ENCODE measurements around the gene TANGO2. TPM values are rescaled to one million over a fixed set of nuclear protein-coding genes. Genes with fewer than 3 reads are reported as not detected.

Gene TANGO2
- total and polyA plus RNA-seq, 2 donors, result 13.6 to 25.5 TPM

DNA sequence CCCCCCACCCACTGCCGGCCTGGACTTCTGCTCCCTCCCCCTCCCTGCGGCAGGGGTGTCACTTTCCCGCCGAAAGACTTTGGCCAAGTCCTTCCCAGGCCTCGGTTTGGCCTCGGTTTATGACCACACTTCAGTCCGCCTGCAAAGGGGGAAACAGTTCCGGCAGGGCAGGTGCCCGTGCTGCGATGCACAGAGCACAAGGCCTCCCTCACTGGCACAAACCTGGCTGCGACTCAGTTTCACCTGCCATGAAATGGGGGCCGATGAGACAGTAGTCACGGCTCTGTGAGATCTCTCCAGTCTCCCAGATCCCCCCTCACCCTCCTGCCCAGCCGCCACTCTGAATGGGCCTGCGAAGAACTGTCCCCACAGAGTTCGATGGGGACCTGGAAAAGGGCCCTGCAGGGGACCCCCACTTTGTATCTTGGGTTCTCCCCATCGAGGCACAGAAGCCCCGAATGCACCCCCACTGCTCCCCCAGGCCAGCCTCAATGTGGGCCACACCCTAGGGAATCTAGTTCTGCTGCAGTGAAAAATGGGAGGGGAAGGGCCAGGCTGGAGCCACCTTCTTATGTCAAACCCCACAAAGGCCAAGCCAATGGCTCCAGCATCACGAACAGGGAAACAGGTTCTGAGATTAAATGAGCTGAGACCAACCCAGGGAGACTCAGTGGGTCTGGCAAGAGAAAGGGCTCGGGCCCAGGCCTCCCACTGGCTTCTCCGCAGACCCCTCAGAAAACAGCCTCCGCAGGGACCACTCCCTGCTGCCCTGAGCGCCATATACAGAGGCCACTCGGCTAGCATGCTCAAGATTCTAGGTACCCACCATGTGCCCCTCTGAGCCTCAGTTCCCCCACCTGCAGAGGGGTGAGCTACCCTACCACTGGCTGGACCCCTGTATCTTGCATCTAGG is 33.3 kb upstream of the TANGO2 start:
- H3K36me3 ChIP-seq (ENCODE audit: insufficient read depth), result no peaks in the 10 kb centered on the region
- WGBS, result 55% methylated on average over 24 of the region's 24 CpGs
- DNase-seq (ENCODE audit: extremely low spot score), result no peak
- no peak overlapping the region for H3K4me3 ChIP-seq (ENCODE audit: low read depth, low read length)
- H3K4me1 ChIP-seq (ENCODE audit: insufficient read depth), result no peaks in the 10 kb centered on the region
- no peak overlapping the region for H3K27ac ChIP-seq (ENCODE audit: low read depth)

DNA sequence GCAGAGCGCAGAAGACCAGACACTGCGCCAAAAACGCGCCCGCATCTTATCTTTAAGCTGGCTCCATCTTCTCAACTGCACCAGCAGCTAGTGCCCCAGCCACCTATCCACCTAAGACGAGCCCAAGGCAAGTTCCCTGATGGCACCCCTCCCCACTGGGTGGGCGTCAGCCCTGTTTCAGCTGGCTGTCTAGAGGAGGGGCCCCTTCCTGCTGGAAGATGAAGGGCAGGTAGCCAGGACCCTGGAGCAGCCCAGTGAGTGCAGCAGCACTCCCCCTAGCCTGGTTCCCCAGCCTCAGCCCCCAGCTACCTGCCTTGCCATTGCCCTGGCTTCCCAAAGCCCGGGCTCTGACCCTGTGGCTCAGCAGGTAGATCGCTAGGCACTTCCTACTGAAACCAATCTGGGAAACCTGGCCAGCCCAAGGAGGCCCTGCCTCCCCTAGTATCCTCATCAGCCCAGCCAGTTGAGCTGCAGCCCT is 32.5 kb upstream of the TANGO2 start:
- 92% methylated on average over 9 of the region's 9 CpGs for WGBS
- no peak for DNase-seq (ENCODE audit: extremely low spot score)
- no peaks in the 10 kb centered on the region for H3K4me1 ChIP-seq (ENCODE audit: insufficient read depth)
- H3K27ac ChIP-seq (ENCODE audit: low read depth), result no peak overlapping the region
- H3K4me3 ChIP-seq (ENCODE audit: low read depth, low read length), result no peak overlapping the region
- no peaks in the 10 kb centered on the region for H3K36me3 ChIP-seq (ENCODE audit: insufficient read depth)

DNA sequence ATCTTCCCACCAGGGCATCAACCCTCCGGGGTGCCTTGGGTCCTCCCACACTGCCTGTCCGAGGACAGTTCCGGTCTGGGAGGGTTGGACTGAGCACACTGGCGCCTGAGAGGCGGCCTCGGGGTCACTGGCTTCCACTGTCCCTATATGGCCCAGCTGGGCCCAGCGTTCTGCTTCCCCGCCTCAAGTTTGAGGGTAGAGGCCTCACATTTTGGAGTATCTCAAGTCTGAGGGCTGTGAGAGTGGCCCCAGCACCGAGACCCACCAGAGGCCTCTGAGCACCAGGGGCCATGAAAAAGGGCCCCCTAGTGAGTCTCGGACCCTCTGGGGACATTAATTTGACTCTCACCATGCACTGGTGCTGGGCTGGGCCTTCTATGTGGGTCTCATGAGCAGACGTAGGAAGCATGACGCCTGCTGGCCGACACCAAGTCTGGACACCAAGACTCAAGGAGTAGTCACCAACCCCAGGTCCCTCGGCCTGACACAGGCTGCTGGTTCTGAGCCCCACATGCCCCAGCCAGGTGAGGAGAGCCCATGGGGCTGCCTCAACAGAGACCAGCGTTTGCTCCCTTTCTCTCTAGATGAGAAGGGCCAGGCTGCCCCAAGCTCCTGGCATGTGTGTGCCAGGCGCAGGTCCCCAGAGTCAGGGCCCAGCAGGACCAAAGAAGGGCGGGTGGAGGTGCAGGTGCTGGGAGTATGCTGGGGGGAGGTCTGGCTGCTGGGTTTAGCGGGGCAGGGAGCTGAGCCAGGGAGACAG is 31.8 kb upstream of the TANGO2 start:
- no peak for DNase-seq (ENCODE audit: extremely low spot score)
- Histone ChIP-seq H3K27ac (ENCODE audit: low read depth) (no peak overlapping the region), H3K36me3 (ENCODE audit: insufficient read depth) (no peaks in the 10 kb centered on the region), H3K4me3 (ENCODE audit: low read depth, low read length) (no peak overlapping the region), H3K4me1 (ENCODE audit: insufficient read depth) (no peaks in the 10 kb centered on the region)
- WGBS, result 76% methylated on average over 18 of the region's 18 CpGs

DNA sequence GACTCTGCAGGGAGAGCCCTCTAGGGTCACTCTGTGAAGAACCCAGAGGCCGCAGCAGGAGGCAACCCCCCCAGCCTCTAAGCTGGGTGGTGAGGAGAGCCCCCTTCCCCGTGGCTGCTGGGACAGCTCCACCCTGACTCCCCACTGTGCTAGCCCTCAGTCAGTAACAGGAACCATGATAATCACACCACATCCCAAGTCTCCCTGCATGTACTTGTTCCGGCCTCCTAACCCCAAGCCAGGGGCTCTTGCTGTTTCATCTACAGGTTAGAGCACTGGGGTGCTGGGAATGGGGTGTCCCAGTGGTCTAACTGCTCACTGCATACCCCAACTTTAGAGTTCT is 31.2 kb upstream of the TANGO2 start:
- no peak overlapping the region for H3K27ac ChIP-seq (ENCODE audit: low read depth)
- WGBS, result 86% methylated on average over 3 of the region's 3 CpGs
- H3K36me3 ChIP-seq (ENCODE audit: insufficient read depth), result no peaks in the 10 kb centered on the region
- DNase-seq (ENCODE audit: extremely low spot score), result no peak
- no peak overlapping the region for H3K4me3 ChIP-seq (ENCODE audit: low read depth, low read length)
- no peaks in the 10 kb centered on the region for H3K4me1 ChIP-seq (ENCODE audit: insufficient read depth)

DNA sequence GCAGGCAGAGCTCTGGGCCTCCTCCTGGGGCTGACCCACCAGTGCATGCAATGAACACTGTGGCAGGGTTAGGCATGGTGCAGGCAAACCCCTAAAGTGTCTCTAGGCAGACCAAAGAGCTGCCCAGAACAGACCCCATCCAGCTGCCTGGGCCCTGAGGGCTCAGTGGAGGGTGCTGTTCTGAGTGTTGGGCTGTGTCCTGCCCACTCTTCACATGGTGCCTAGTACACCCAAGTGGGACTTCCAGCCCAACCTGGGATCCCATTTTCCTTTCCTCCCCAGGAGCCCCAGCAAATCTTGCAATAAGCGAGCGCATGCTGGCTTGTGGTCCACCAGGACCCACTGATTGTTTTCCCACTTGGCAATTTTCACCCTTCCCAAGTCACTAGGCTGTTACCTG is 30.7 kb upstream of the TANGO2 start:
- Histone ChIP-seq H3K4me1 (ENCODE audit: insufficient read depth) (no peaks in the 10 kb centered on the region), H3K27ac (ENCODE audit: low read depth) (no peak overlapping the region)
- whole genome bisulfite sequencing, result 50% methylated on average over 2 of the region's 2 CpGs

DNA sequence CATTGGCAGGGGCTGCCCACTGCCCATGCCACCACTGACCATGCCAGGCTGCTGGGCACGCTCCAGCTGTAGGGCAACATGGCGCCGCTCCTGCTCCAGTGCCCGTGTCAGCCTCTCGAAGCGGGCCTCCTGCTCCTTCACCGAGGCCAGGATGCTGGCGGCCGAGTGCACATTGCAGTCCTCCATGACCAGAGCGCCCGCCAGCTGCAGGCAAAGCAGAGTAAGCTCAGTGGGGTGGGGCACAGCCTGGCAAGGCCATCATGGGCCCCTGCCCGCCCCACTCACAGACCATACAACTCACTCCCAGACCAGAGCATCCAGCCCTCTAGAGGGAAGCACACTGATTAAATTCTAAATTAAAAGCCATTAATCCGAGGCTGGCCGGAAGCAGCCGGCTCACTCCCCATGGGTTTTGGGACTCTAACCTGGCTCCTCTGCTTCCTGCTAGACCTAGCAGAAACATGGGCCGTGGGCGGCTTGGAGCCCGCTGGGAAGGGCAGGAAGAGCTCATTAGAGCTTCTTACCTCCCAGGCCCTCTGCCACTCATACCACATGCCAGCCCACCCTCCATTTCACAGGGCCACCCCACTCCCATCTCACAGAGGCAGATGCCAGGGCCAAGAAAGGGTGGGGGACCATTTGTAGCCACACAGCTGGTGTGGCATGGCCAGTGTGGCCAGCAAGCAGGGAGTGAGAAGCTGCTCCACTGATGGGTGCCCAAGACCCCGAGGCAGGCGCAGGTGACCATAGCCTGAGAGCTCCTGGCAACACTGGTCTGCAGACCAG is 30.1 kb upstream of the TANGO2 start:
- no peaks in the 10 kb centered on the region for H3K4me1 ChIP-seq (ENCODE audit: insufficient read depth)
- H3K4me3 ChIP-seq (ENCODE audit: low read depth, low read length), result no peak overlapping the region
- 92% methylated on average over 20 of the region's 20 CpGs for WGBS
- no peak for DNase-seq (ENCODE audit: extremely low spot score)
- H3K36me3 ChIP-seq (ENCODE audit: insufficient read depth), result no peaks in the 10 kb centered on the region
- H3K27ac ChIP-seq (ENCODE audit: low read depth), result no peak overlapping the region

More for the DNA sequence above, 30.7 kb upstream of the TANGO2 start:
- H3K4me3 ChIP-seq (ENCODE audit: low read depth, low read length), result no peak overlapping the region
- H3K36me3 ChIP-seq (ENCODE audit: insufficient read depth), result no peaks in the 10 kb centered on the region
- DNase-seq (ENCODE audit: extremely low spot score), result no peak

DNA sequence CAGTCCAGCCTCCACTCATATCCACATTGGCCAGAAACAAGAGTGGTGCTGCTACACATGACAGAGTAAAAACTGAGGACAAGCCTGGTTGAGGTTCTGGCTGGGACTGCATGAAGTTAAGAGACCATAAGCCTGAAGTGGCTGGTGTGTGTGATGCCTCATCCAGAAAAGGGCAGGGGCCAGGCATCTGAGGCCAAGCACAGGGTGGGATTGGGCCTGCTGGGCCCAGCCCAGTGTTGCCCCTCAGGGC is 29.6 kb upstream of the TANGO2 start:
- no peaks in the 10 kb centered on the region for H3K4me1 ChIP-seq (ENCODE audit: insufficient read depth)
- no peak overlapping the region for H3K27ac ChIP-seq (ENCODE audit: low read depth)
- DNase-seq (ENCODE audit: extremely low spot score), result no peak
- H3K4me3 ChIP-seq (ENCODE audit: low read depth, low read length), result no peak overlapping the region
- no peaks in the 10 kb centered on the region for H3K36me3 ChIP-seq (ENCODE audit: insufficient read depth)

DNA sequence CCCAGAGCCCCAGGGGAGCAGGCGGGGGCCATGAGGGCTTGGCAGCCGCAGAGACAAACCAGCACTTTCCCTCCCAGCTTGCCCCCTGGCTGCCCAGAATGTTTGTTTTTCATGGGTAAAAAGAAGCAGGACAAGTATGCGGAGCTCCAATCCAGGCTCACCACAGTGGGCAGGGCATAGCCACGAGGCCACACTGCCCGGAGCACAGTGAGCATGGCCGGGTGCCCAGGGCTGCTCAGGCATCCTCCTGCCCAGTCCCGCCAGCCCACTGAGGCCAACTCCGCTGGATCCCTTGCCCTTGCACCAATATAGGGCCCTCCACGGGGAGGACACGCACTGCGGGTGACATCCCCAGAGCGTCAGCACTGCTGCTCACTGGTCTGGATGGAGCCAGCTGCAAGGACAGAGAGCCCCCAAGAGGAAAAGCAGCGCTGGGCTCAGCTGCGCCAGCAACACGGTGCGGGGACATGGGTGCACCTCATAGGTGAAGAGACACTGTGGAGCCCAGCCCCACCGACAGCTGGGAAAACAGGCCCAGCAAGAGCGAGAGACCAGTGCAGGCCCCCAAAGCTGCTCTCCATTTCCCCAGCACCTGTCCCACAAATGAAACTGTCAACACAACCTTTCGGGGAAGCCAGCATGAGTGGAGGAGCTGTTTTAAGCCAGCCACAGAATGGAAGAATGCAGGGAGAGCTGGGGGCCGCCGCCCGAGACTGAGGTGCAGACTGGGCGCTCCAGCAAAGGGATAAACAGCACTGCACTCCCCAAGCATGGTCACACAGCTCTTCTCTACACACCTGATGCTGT is 29.1 kb upstream of the TANGO2 start:
- H3K36me3 ChIP-seq (ENCODE audit: insufficient read depth), result no peaks in the 10 kb centered on the region
- H3K27ac ChIP-seq (ENCODE audit: low read depth), result no peak overlapping the region
- no peak for DNase-seq (ENCODE audit: extremely low spot score)
- H3K4me3 ChIP-seq (ENCODE audit: low read depth, low read length), result no peak overlapping the region
- WGBS, result 80% methylated on average over 23 of the region's 23 CpGs
- H3K4me1 ChIP-seq (ENCODE audit: insufficient read depth), result no peaks in the 10 kb centered on the region

DNA sequence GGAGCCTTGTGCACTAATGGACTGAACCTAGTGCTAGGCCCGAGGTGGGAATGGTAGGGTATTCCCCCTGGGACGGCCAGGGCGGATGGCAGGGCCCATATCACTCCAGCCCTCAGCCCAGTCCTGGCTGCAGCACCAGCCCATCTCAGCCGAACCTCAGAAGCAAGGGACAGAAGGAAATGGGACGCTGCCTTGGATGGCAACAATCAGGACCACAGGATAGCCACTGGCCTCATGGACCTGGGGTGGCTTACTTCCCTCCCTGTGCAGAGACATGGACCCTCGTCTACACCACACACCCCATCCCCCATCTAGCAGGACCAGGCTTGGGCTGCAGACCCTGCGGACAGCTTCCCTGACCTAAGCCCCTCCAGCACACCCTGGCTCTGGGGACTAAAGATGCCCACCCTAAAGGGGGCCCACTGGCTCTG is 28.4 kb upstream of the TANGO2 start:
- WGBS, result 87% methylated on average over 7 of the region's 7 CpGs
- no peak for DNase-seq (ENCODE audit: extremely low spot score)
- Histone ChIP-seq H3K4me1 (ENCODE audit: insufficient read depth) (no peaks in the 10 kb centered on the region), H3K36me3 (ENCODE audit: insufficient read depth) (no peaks in the 10 kb centered on the region), H3K4me3 (ENCODE audit: low read depth, low read length) (no peak overlapping the region), H3K27ac (ENCODE audit: low read depth) (no peak overlapping the region)

DNA sequence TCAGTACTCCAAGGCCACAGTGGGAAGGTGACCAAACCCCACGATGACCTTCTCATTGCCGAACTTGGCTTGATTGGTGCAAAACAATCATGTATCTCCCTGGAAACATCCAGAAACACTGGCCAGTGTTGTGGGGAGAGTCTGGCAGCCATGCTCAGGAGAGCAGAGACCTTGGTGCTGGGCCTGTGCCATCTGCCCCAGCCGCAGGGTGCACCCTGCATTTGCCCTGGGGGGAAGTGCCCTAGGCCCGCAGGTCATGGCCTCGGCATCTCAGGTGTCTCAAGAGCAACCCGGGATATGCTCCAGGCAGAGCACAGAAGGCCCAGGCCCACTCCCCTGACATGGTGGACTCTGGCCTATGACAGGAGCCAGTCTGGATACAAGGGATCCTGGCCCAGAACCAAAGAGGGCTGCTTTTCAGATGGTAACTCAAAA is 28.0 kb upstream of the TANGO2 start:
- H3K36me3 ChIP-seq (ENCODE audit: insufficient read depth), result no peaks in the 10 kb centered on the region
- 72% methylated on average over 6 of the region's 6 CpGs for WGBS
- H3K4me1 ChIP-seq (ENCODE audit: insufficient read depth), result no peaks in the 10 kb centered on the region
- no peak overlapping the region for H3K27ac ChIP-seq (ENCODE audit: low read depth)
- no peak for DNase-seq (ENCODE audit: extremely low spot score)
- no peak overlapping the region for H3K4me3 ChIP-seq (ENCODE audit: low read depth, low read length)

DNA sequence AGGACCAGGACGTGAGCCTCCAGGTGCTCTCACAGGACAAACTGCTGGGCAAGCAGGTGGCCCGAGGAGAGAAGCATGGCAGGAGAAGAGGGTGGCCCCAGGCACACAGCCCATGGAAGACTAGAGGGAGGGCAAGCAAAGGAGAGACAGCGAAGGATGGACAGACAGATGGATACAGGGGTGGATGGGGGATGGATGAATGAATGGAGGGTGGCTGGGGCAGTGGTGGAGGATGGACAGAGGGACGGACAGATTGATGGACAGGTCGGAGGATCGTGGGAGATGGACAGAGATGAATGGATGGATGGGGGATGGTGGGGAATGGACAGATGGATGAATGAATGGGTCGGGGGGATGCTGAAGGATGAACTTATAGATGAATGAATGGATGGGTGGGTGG is 27.0 kb upstream of the TANGO2 start:
- no peaks in the 10 kb centered on the region for H3K4me1 ChIP-seq (ENCODE audit: insufficient read depth)
- no peak overlapping the region for H3K27ac ChIP-seq (ENCODE audit: low read depth)
- no peak for DNase-seq (ENCODE audit: extremely low spot score)
- H3K36me3 ChIP-seq (ENCODE audit: insufficient read depth), result no peaks in the 10 kb centered on the region
- H3K4me3 ChIP-seq (ENCODE audit: low read depth, low read length), result no peak overlapping the region
- WGBS, result 96% methylated on average over 7 of the region's 7 CpGs

DNA sequence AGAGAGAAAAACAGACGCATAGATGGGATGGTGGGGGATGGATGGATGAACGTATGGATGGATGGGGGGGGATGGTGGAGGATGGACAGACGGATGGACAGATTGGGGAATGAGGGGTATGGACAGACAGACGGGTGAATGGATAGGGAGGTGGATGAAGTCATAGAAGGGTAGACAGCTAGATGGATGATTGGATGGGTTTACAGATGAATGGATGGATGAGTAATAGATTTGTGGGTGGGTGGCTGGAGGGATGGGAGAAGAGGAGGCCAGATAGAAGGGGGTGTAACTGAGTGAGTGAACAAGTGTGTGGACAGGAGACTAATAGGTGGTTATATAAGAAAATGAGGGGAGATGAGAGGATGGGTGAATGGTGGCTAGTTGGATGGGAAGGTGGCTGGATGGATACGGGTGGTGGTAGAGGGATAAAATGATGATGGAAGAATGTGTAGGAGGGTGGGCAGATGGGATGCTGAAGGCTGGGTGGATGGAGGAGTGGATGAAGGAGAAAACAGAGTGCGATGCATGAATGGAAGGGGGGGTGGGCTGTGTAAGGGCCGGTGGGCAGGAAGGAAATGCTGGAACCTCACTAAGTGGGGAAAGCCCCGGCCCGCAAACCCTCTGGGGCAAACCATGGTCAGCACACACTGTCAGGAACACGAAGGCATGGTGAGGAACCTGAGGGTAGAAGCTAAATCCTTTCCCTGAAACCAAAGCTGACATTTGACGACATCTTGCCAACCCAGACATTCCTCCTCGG is 25.9 kb upstream of the TANGO2 start:
- no peak overlapping the region for H3K27ac ChIP-seq (ENCODE audit: low read depth)
- no peaks in the 10 kb centered on the region for H3K4me1 ChIP-seq (ENCODE audit: insufficient read depth)
- no peaks in the 10 kb centered on the region for H3K36me3 ChIP-seq (ENCODE audit: insufficient read depth)
- 71% methylated on average over 12 of the region's 12 CpGs for WGBS
- no peak for DNase-seq (ENCODE audit: extremely low spot score)
- no peak overlapping the region for H3K4me3 ChIP-seq (ENCODE audit: low read depth, low read length)
